Measurements from ENCODE around the gene ARMC7.

GRCh38 chr17:75075597-75076336 is 34.0 kb upstream of the ARMC7 start:
- TF ChIP-seq CTCF (conservative IDR thresholded peaks at IDR 0.05; ENCODE audit: low read depth, low read length) = no peak
- TF ChIP-seq EZH2 (IDR thresholded peaks at IDR 0.05; ENCODE audit: borderline replicate concordance, low read depth, low read length, poor library complexity, severe bottlenecking) = no peak

Data from A673 (cell line).